NCI-H2196 treated with DMSO at 0.1 percent for 48 hours (cell line): ENCODE results near the gene SCN2A.

Source experiments
- DNase-seq: peaks from one replicate; lab custom pipeline; 2025; ENCODE audit not compliant: unreplicated experiment; lab: John Stamatoyannopoulos, UW

The SCN2A gene

DNA sequence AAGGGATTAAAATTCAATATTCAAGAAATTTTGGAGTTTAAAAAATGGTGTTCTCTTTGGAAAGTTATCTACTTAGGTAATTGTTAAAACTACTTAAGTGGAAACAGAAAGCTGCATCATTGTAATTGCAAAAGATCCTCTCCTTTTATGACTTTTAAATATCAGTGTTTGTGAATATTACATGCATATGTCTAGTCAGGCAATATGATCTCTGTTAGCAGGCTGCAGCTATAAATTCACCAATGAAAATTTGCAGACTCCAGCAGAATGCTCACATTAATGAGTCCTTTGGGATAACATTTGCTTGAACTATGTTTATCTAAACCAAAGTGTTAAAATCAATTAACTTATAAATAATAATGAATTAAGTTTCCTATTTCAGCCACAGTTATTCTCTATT lies 171.1 kb downstream of the SCN2A start:
- no peak for DNase-seq

DNA sequence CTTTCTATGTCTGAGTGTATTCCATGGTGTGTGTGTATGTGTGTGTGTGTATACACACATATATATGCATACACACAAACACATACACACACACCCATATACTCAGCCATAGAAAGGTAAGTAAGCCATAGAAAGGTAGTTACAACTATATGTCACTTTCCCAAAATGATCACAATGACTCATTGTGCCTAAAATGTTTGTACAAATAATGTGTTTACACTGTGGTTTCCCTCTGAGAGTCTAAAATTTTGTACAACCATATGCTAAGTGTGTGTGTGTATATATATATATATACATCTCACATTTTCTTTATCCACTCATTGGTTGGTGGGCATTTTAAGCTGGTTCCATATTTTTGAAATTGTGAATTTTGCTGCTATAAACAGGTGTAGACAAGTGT lies 175.0 kb downstream of the SCN2A start:
- no peak for DNase-seq

- DNase-seq = no peak
These were observed 177.8 kb downstream of the SCN2A start for GRCh38 chr2:165417009-165417408.

- no peak for DNase-seq
These were observed 181.0 kb downstream of the SCN2A start for GRCh38 chr2:165420231-165420630.

DNA sequence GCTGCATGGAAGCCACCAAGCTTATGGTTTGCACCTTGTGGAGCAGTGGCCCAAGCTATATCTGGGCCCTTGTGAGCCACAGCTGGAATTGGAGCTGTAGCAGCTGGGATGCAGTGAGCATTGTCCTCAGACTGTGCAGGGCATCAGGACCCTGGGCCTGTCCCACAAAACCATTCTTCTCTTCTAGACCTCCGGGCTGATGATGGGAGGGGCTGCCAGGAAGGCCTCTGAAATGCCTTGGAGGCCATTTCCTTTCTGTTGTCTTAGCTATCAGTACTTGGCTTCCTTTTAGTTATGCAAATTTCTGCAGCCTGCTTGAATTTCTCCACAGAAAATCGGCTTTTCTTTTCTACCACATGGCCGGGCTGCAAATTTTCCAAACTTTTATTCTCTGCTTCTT lies 183.9 kb downstream of the SCN2A start:
- no peak for DNase-seq

DNA sequence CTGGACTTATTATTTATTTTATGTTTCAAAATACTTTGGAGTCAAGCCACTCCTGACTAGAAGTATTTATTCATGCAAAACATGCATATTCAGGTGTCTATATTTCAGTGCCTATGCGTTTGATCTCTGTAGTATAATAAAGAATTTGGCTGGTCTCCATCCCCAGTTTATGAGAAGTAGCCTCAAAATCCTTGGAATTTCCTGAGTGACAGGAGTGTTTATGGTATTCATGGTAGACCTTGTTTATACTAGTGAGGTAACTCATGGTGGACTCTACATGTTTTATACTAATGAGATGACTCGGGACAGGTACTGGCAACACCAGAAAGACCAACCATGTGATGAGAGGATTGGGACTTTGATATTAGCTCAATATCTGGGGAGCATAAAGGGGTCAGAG lies 186.3 kb downstream of the SCN2A start:
- no peak for DNase-seq

DNA sequence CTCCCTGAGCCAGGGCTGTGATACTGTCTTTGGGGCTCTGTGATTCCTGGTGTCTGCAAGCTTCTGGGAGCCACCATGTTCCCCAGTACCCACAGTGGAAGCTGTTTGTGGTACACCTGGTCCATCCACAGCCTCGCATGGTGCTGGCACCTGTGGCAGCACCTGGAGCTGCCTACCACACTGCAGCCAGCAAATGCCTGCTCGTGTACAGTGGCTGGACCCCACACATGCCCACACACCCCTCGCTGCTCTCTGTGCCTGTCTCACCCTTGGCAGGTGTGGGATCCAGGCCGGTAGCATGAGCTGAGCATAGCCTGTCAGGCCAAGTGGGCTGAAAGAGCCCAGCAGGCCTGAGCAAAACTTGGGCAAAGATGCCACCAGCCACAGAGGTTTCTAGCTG lies 188.5 kb downstream of the SCN2A start:
- no peak for DNase-seq

DNA sequence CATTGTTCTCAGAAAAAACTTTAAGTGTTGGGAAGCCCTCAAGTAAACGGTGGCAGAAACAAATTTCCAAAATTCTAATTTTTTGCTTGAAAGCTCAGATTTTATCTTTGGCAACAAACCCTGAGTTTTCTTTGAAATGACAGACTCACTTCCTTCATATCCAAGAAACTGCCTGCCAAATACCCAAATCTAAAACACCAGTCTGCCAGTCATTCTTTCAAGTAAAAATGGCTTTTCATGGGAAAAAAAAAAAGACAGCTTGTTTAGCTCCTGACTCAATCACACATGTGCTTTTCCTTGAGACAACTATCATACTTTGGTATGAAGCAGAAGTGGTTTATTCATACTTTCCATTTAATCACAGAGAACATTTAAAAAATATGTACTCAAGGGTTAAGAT lies 189.7 kb downstream of the SCN2A start:
- DNase-seq = no peak

GRCh38 chr2:165431014-165431413 lies 191.8 kb downstream of the SCN2A start:
- no peak for DNase-seq

DNA sequence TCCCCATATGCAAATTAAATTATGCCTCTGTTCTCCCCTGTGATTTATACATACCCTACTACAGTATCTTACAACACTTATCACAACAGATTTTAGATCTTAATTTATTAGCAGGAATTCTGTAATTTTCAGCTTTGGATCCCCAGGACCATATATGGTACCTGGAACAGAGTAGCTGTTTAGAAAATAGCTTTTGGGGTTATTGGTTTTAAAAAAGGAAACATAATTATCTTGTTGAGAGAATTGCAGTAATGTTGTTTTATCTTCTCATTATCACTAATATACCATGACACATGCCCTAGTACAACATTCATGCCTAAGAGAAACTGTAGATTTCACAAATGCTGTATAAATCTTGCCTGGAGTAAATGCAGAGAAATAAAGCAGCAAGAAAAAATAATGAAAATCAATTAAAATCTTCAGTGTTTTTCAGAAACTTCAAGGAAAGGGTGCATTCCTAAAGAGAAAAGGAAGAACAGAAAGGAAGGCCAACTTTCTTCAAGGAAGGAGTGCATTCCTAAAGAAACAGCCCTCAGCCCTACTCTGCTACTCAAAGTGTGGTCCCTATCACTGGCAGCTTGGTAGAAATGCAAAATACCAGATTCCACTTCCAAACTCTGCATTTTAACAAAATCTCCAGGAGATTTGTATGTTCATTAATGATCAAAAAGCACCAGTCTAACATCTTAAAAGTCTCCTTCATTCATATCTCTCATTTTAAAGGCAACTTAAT lies 193.2 kb downstream of the SCN2A start:
- DNase-seq = no peak

- no peak for DNase-seq
These were observed 195.8 kb downstream of the SCN2A start for GRCh38 chr2:165434865-165435496.

- no peak for DNase-seq
These were observed 196.4 kb downstream of the SCN2A start for GRCh38 chr2:165435611-165436010.

- DNase-seq = no peak
These were observed 197.3 kb downstream of the SCN2A start for GRCh38 chr2:165436559-165436958.

GRCh38 chr2:165440367-165440766 lies 201.2 kb downstream of the SCN2A start:
- DNase-seq = no peak
